T-helper 2 cell treated with Interferon-gamma antibody and Interleukin-4, amounts not matched to agents 100 ng/mL and 5 ng/mL, for 36 hours (primary cell): Measurements from ENCODE around the gene TESK2. TPM values are rescaled to one million over a fixed set of nuclear protein-coding genes. Genes with fewer than 3 reads are reported as not detected.
"Not testable (repeated sequence)": the region's sequence is repeated elsewhere in the genome, so short reads cannot be mapped to it uniquely, and the experiment has no call there.

ENCODE experiments used
- intact Hi-C: fragments of 100-400 bp; cut with micrococcal nuclease; formaldehyde crosslinking; loops from one replicate; pipeline ENCODE4 v1.15.1; 2023
- total RNA-seq: library from RNA; stranded (reverse); gene quantifications from 2 replicates; pipeline ENCODE4 v1.2.3, GENCODE V29; 2022

Gene TESK2
- total RNA-seq, 1 donor from 2014 or later: 2.0 TPM

DNA sequence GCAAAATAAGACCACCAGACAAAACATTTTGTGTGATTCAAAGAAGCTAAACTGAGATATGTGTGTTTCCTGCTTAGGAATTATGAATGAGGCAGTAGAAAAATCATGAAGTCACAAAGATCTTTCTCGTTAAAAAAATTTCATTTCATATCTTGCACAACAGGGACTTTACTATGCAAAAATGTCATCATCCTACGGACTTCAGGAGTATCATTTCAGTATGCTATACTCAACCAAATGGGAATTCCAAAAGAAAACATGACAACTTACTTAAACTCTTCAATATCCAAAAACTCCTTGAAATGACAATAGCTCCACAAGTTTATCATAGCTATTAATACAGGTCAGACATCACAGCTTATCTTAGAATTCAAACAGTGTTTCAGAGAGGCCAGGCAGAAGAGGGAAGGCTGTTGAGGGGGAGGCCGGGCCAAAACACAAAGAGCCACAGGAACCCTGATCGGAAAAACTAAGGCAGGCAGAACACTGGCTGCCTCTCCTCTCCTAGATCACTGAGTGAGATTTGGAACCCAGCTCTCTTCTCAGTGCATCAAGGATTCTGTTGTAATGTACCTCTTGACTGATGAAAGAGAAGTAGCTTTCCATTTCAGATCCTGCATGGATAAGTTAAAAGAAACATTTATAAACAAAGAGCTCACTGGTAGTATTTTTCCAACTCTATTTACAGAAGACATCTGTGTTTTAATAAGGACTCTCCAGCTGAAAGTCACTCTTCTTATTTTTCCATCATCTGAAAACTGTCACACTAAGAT is 66.9 kb downstream of the TESK2 start:
- intact Hi-C loops: no loop called here

DNA sequence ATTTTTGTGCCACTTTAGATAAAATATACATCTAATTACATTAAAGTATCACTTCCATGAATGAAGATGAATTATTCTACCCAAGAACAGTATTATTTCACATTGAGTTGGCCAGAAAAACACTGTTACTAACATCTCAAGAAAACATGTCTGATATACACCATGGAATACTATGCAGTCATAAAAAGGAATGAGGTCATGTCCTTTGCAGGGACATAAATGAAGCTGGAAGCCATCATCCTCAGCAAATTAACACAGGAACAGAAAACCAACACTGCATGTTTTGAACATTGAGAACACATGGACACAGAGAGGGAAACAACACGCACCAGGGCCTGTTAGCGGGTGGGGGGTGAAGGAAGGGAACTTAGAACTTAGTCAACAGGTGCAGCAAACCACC is 69.0 kb downstream of the TESK2 start:
- intact Hi-C loops: no loop called here

DNA sequence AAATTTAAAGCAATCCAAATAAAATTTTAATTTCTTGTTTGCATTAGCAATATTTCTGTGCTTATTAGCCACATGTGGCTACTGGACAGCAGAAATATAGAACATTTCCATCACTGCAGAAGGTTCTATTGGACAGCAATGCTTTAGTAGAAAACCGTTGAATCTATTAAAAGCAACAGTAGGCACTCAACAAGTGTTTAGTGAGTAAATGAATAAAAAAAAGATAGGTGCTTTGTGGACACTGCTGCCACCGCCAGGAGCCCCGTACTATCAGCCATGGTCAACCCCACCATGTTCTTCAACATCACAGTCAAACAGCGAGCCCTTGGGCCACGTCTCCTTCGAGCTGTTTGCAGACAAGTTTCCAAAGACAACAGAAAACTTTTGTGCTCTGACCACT is 76.2 kb downstream of the TESK2 start:
- intact Hi-C loops: no loop called here

GRCh38 chr1:45412899-45413298 is 78.1 kb downstream of the TESK2 start:
- intact Hi-C loops: no loop called here

DNA sequence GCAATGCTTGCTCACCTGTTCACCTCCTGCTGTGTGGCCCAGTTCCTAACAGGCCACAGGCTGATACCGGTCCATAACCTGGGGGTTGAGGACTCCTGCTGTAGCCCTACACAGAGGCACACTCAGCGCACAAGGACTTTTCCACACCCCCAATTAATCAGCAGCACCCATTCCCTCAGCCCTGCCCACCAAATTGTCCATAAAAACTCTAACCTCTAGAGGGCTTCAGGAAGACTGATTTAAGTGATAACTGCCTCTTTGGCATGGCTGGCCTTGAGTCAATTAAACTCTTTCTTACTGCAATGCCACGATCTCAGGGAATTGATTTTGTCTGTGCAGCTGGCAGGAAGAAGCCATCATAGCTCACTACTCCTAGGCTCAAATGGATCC is 79.5 kb downstream of the TESK2 start:
- intact Hi-C loops: no loop called here

DNA sequence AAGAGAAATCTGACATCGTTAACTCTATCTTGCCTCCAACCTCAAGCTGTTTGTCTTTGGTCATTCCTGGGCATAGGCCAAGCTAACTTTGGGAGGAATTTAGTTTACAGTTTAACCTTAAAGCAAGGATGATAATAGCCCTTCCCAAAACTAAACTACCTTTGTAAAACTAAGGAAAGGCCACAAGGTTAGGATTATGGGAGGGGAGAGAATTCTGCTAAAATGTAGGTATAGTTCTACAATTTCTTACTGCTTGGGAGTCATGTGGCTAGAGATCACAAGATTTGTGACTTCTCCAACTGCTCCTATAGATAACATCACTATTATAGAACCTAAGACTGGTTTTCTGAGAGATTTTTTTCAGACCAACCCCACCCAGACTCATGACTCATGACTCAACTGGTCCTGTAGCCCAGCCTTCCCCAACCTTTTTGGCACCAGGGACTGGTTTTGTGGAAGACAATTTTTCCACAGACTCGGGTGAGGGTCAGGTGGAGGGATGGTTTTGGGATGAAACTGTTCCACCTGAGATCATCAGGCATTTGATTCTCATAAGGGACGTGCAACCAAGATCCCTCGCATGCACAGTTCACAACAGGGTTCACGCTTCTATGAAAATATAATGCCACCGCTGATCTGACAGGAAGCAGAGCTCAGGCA is 80.0 kb downstream of the TESK2 start:
- intact Hi-C loops: no loop called here

DNA sequence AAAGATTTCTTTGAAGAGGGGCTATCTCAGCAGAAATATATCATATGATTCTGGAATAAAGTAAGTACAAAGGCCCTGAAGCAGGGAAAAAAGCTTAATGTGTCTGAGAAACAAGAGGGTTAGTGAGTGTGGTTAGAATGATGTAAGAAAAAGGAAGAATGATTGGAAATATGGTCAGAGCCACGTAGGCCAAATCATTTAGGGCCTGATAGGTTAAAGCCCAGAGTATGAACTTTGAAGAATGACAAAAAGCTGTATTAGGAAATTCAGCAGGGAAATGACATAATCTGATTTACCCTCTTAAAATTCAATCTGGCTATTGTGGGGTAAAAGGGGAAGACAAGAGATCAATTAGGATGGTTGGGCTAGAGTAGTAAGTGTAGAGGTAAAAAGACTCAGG is 81.7 kb downstream of the TESK2 start:
- intact Hi-C loops: no loop called here

DNA sequence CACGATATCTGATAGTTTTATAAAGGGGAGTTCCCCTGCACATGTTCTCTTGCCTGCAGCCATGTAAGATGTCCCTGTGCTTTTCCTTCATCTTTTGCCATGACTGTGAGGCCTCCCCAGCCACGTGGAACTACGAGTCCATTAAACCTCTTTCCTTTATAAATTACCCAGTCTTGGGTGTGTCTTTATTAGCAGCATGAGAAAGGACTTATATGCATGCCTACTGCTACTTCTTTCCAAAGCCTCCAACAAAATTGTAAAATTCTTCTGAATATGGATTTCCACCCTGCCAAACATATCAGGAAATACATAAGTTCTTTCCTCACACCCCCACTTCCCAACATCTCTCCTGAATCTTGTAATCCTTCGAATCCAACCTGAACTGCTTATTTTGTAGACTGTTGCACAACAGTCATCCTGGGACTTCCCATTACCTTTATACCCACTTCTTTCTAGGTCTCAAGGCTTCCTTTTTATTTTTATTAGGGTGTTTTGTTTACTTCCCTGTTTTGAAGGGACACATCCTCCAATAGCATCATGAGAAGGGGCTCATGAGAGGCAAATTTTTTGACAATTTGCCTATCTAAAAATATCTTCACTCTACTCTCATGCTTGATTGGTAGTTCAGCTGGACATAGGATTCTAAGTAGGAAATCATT is 83.2 kb downstream of the TESK2 start:
- intact Hi-C loops: no loop called here

DNA sequence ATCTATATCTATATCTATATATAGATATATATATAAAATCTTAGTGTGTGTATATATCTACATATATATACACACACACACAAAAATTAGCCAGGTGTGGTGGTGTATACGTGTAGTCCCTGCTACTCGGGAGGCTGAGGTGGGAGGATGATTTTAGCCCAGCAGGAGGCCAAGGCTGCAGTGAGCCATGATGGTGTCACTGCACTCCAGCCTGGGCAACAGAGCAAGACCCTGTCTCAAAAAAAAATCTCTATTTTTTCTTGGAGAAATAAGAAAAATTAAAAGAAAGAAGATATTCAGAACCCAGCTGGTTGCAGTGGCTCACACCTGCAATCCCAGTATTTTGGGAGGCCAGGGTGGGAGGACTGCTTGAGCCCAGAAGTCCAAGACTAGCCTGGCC is 85.3 kb downstream of the TESK2 start:
- intact Hi-C loops: no loop called here

GRCh38 chr1:45403718-45404117 is 87.2 kb downstream of the TESK2 start:
- intact Hi-C loops: no loop called here

GRCh38 chr1:45403298-45403697 is 87.7 kb downstream of the TESK2 start:
- intact Hi-C loops: no loop called here

DNA sequence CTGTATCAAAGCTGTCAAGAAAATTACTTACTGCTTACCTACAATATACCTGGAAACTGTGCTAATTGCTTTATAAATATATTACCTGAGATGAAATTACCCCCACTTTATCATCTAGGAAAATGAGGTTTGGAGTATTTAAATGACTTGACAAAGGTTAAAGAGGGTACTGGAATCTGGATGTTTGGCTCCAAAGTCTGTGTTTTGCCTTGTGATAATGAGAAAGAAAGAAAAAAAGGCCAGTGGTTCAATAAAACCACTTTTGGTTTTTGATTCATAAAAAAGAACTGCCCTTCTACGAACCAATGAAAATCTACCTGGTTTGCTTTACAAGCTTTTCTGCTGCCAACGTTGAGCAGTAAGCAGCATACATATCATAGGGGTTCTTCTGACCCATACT is 89.4 kb downstream of the TESK2 start:
- intact Hi-C loops: no loop called here

GRCh38 chr1:45400049-45400448 is 90.9 kb downstream of the TESK2 start:
- intact Hi-C loops: no loop called here

DNA sequence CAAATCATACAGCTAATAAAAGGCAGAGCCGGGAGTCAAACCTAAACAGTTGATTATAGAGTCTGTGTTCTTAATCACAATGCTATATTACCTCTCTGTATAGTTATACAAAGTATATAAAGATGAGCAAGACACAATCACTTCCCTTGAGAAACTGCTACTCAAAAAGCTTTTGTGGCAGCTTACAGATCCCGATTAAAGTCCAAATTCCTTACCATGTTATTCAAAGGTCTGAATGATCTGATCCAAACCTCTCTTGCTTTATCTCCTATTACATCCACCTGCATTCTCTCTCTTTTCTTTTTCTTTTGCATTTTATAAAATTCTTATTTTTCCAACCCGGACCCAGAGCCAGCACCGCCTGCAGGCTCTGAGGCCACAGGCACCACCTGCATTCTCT is 93.7 kb downstream of the TESK2 start:
- intact Hi-C loops: no loop called here

DNA sequence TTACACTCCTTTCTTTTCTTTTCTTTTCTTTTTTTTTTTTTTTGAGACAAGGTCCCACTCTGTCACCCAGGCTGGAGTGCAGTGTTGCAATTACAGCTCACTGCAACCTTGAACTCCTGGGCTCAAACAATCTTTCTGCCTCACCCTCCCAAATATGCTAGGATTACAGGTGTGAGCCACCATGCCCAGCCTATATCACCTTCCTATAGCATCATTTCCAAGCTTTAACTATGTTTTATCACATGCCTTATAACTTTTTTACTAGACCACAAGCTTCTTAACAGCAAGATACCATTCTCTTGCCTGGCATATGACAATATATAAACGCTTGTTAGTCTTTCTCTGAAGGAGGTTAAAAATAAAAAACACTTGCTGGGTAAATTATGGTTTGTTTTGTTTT is 95.4 kb downstream of the TESK2 start:
- intact Hi-C loops: no loop called here

GRCh38 chr1:45395051-45395450 is 95.9 kb downstream of the TESK2 start:
- intact Hi-C loops: no loop called here

GRCh38 chr1:45394342-45394741 is 96.6 kb downstream of the TESK2 start:
- intact Hi-C loops: no loop called here

DNA sequence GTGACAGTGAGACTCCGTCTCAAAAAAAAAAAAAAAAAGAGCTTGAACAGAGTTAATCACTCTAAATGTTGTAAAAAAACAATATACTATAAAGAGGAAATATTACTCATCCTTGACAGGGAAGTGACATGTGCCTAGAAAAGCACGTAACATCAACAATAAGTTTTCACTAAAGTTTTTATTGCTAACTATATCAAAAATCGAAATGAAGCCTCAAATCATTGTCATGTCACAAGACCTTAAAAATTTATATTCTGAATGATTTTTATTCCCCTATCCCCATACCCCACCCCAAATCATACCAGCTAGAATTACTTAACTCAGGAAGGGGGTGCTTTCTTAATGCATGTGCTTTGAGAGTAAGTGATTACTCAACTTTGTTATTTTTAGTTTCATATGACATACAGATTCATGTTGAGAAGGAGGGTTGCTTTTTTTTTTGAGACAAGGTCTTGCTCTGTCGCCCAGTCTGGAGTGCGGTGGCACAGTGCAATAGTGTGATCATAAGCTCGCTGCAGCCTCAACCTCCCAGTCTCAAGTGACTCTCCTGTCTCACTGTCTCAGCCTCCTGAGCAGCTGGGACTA is 97.2 kb downstream of the TESK2 start:
- intact Hi-C loops: no loop called here

DNA sequence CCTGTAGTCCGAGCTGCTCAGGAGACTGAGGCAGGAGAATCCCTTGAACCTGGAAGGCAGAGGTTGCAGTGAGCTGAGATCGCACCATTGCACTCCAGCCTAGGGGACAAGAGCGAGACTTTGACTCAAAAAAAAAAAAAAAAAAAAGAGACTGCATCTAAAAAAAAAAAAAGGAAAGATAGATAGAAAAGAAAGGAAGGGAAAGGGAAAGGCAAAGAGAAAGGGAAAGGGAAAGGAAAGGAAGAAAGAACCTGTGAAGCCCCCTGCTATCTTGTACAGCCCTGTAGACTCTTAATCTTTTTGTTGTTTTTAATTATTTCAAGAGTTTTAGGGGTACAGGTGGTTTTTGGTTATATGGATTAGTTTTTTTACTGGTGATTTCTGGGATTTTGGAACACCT is 104.7 kb downstream of the TESK2 start:
- intact Hi-C loops: no loop called here

GRCh38 chr1:45385302-45385701 is 105.7 kb downstream of the TESK2 start:
- intact Hi-C loops: no loop called here

- intact Hi-C loops: not testable (repeated sequence)
Observed at GRCh38 chr1:45384213-45384612, 106.8 kb downstream of the TESK2 start.

GRCh38 chr1:45383191-45383590 is 107.8 kb downstream of the TESK2 start:
- intact Hi-C loops: no loop called here
